GM12874 (cell line): ENCODE results near the gene GALNT18.

Source experiments
- TF ChIP-seq, protein P1 (sequence below): IDR thresholded peaks from 2 replicates; pipeline ENCODE4 v1.5.1; 2011; ENCODE audit warnings: low read depth, mild to moderate bottlenecking, control low read depth, low read length, moderate library complexity; ENCODE audit not compliant: insufficient read depth

The GALNT18 gene

DNA sequence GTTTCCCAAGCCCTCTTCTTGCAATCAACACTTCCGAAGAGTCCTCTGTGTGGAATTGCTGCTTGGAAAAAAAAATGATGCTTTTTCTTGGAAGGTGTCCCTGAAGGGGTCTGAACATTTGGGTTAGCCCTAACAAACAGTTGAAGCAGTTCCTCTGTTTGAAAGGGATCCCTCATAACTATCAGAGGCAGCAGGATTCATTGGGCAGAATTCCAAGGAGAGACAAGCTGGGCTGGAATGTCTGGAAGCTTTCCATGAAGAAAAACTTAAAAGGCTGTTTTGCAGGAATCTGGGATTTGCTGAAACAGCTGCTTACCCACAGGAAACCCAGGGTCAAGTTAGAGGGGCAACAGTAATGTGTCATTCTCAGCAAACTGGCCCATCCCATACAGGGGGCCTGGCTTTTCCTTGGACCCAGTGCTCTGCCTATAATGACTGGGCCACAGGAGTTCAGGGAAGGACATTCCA is 271.9 kb downstream of the GALNT18 start:
- TF ChIP-seq, protein P1, sequence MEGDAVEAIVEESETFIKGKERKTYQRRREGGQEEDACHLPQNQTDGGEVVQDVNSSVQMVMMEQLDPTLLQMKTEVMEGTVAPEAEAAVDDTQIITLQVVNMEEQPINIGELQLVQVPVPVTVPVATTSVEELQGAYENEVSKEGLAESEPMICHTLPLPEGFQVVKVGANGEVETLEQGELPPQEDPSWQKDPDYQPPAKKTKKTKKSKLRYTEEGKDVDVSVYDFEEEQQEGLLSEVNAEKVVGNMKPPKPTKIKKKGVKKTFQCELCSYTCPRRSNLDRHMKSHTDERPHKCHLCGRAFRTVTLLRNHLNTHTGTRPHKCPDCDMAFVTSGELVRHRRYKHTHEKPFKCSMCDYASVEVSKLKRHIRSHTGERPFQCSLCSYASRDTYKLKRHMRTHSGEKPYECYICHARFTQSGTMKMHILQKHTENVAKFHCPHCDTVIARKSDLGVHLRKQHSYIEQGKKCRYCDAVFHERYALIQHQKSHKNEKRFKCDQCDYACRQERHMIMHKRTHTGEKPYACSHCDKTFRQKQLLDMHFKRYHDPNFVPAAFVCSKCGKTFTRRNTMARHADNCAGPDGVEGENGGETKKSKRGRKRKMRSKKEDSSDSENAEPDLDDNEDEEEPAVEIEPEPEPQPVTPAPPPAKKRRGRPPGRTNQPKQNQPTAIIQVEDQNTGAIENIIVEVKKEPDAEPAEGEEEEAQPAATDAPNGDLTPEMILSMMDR, result no peak

DNA sequence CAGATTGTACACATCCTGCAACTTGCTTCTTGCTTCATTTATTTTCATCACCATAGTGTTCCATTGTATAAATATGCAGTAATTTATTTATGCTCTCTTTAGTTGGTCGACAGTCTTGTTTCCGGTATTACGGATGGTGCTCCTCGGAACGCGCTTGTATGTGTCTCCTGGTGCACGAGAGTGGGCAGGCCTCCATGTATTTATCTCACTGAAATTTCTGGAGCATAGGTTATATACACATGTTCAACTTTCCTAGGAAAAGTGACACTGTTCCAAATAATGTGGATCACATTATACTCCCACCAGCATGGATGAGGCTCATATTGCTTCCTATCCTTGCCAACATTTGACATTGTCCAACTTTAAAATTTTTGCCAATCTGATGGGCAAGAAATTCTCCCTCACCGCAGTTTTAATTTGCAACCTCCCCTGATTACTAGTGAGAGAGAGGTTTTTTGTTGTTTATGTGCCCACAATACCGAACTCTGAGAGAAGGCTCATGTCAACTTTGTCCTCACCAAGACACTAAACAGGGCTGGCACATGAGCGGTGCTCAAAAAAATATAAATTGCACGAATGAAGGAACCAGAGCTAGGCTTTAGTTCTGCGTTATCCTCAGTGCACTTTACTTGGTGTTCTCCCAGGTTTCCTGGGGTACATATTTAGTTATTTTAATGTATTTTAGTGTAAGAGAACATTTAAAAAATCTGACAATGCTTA is 272.5 kb downstream of the GALNT18 start:
- TF ChIP-seq, protein P1, result no peak

DNA sequence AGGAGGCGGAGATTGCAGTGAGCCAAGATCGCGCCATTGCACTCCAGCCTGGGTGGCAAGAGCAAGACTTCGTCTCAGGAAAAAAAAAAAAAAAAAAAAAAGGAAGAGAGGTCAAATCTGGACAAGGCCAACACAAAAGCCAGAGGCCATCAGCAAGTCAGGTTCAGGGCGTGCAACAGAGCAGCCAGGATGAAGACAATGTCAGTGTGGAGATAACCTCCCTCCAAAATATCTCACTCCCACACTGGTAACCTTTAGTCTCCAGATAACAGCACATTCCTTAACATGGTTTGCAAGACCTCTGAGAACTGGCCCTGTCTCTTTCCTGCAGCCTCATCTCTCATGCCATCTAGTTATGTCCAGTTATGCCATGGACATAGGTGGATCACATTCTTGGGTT is 273.5 kb downstream of the GALNT18 start:
- TF ChIP-seq, protein P1, result no peak

DNA sequence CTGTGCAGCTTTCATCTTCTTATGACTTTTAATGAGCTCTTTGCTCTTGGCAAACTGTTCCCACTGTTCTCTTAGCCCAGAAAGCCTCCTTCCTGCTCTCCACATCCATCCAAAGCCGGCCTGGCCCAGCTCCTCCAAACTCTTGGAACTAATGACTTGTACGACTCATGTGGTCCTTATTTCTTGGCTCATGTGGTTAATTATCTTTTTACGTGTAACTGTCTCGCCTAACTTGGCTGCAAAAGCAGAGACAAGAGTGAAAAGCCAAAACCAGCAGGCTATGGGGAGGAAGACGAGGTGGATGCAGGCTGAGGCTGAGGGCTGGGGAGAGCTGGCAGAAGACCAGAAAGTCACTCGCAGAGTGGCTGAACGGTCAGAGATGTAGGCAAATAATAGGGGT is 274.2 kb downstream of the GALNT18 start:
- TF ChIP-seq, protein P1, result no peak

DNA sequence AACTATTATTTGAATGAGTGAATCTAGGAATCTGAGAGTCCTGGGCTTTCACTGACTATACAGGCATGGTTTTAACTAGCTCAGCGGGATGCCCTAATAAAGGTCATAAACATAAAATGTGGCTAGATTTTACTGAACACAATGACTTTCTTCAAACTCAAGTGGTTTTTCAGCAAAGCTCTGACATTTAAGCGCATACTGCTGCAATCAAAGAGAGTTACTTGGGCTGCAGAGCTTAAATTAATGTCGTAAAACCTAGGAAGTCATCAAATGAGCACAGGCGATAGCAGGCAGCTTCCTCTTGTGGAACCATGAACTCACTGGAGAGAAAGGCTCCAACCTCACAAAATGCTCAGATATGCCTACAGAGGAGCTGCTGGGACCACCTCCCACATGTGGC is 275.5 kb downstream of the GALNT18 start:
- TF ChIP-seq, protein P1, result no peak

DNA sequence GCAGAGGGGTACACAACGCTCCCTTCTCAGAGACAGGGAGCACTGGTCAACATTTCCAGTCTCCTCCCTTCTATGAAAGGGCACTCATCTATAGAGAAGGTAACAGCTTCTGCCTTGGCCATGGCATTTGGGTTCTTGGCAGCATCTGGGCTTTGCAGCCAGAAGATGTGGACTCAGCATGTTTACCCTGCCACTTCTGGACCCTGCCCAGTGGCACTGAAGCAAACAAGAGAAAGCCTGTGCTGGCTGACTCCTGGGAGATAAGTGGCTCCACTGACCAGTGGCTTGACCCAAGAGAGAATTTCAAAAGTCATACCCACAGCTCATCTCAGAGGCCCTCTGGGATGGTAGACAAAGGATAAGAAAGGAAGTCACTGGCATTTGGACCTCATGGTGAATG is 276.7 kb downstream of the GALNT18 start:
- TF ChIP-seq, protein P1, result no peak

DNA sequence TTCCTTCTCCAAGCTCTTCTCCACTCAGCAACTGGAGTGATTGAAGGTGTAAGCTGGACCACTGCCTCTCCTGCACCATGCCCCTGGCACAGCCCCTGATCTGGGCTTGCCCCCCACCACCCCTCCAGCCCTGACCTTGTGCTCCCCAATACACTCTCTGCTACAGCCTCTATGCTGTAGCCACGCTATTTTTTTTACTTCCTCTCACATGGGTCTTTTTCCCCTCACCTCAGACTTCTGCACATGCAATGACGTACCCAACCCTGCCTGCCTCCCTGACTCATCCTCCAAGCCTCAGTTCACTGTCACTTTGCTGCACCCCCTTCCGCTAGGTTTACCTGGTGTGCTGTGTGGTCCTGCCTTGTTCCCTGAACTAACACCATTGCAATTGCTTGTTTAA is 277.8 kb downstream of the GALNT18 start:
- TF ChIP-seq, protein P1, result no peak
